Aortic smooth muscle cell (primary cell): ENCODE measurements around the gene ACTRT3. TPM values are rescaled to one million over a fixed set of nuclear protein-coding genes. Genes with fewer than 3 reads are reported as not detected.

ENCODE experiments used
- total RNA-seq: library from RNA; depleted of rRNA; stranded (reverse); fragments of >200 nt; gene quantifications from 2 replicates; pipeline ENCODE4 v1.2.3, GENCODE V29; 2014

Gene ACTRT3
- total RNA-seq, result 5.8 and 6.1 TPM in 2 replicates

DNA sequence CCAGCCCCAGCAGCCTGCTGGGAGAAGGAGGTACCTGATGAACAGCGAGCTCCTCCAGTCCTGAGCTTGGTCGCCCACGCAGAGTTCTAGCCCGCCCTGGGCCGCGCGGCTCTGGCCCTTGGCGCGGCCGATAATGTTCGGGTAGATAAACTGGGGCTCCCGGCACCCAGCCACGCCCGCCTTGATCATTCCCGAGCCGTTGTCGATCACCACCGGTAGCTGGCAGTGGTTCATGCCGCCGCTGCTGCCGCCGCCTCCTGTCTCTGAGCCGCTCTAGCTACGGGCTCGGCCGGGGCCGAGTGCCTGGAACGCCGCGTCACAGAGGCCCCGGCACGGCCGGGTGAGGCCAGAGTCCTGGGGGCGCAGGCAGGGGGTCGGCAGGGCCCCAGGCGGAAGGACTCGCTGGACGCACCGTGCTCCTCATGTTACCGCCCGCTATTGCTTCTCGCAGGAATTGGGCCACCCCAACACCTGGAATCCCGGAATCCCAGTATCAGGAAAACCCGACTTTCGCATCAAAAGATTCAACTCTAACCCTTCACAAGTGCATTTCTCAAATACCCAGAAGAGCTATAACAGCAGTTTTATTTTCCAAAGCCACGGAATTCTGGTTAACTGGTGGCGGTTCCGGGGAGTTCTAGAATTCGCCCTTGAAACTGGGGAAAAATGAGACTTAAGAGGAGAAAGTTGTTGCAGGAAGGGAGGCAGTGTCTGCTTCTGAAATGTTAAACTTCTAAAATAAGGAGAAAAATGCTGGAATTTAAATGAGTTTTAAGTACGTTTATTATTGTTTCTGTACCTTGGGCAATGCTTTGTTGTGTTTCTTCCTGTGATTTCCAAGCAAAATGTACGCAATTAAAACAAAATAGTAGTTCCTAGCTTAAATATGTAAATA, at the start of gene ACTRT3:
Gene ACTRT3 (minus strand): TSS at position 275 of the 895 bp plus-strand sequence. CDS start 41 bp downstream, at position 234.

DNA sequence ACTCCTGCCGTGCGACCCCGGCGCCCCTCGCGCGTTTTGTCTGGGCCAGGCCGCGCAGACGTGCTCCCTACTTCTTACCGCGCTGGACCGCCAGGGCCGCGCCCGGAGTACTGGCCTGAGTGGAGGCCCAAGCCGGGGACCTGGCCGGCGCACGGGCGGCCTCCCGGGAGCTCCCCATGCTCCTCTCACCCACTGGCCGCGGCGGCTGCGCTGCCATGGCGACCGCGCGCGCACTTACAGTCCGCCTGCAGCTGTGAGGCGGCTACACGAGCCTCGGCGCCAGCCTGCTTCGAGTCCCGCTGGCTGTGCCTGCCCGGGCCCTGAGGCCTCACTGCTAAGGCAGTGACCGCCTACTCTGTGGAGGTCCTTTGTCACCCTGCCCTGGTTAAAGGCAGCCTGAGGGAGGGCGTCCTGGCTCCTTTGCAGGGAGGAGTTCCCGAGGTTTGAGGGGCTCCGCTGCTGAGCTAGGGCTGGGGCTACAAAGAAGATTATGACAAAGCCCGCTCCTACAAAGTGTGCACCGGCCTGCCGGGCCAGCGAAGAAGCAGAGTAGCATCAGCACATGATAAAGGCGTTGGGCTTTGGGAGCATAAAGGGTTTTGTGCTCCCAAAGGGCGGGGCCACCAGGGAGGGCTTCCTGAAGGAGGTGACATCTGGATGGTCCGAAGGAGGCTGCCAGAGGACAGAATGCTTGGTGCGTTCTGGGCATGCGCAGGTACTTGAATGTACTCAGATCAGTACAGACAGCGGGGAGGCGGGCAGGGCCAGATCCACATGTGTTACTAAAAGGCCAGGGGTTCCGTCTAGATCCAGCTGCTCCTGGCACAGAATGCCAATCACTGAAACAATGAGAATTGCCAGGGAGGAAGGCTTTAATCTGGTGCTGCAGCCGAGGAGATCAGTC, 43.2 kb upstream of the ACTRT3 start, which contains the start of the genes LRRC34 and LRRIQ4:
Gene LRRC34 (minus strand): TSS at position 573 of the 904 bp plus-strand sequence. CDS start 356 bp downstream, at position 217.
Gene LRRIQ4 (plus strand): TSS at position 539 of the 904 bp plus-strand sequence. CDS start 9,052 bp downstream, outside the sequence.

DNA sequence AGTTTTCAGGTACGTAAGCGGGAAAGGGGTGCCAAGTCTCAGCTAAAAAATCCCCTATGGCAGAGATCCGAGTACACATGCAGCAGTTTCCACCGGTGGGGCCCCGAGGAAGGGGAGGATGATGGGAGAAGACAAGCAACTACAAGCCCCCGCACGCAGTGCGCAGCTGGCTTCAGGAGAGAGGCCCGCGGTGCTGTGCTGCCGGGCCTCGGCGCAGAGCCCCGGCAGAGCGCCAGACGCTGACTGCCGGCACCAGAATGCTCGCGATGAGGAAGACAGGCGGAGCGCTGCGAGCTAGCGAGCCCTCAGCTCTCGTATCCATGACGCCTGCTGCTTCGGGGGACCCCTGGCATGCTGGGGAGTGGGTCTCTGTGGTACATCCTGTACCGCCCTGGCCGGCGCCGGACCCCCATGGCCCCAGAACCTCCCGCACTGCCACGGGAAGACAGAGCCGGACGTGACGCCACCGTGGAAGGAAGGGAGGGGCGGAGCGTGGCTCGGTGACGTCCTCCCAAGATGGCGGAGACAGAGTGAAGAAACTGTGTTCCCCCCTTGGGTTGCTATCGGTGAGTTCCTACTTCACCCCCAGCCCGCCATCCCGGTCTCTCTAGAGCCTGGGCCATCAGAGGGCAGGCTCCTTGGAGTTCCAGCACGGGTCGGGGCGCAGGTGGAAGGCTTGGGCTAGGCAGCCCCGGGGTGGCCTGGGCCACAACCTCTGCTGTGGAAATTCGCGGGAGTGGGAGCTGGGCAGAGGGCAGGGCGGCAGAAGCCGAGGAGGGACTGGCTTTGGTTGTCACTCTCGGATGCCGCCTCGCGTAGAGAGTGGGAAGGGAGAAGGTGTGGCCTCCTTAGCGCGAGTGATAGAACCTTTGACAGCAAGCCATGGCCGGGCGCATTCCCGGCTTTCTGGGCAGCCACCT, 3.8 kb upstream of the ACTRT3 start, which contains the start of gene MYNN:
Gene MYNN (plus strand): TSS at position 500 of the 920 bp plus-strand sequence. CDS start 900 bp downstream, outside the sequence.

DNA sequence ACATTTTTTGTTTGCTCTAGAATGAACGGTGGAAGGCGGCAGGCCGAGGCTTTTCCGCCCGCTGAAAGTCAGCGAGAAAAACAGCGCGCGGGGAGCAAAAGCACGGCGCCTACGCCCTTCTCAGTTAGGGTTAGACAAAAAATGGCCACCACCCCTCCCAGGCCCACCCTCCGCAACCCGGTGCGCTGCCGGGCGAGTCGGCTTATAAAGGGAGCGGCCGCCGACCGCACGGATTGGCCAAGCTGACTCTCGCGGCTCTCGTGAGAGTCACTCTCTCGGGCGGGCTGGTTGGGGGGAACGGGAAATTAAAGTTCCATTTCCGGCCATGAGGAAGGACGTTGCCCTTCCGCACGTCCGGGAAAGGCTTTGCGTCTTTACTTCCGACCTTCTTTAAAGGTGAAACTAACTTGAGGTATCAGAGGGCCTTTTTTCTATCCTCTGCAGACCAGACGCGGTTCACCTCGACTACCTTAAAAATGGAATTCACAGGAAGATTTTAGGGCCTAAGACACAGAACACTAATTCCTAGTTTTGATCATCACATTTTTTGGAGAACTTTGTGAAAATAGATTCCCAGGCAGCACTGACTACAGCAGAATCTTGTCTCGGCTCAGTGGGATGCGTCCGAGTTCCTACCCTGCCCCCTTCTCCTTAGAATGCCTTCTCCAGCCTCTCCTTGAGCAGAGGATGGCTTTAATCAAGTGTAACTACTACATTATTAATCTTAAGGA, 4.3 kb downstream of the ACTRT3 start, which contains the start of gene TERC:
Gene TERC (minus strand): TSS at position 179 of the 731 bp plus-strand sequence.

Other genes starting within 250 kb of the ACTRT3 start
- gene MECOM, start 105.8 kb downstream of the ACTRT3 start, total RNA-seq, result 44.1 and 44.6 TPM in 2 replicates
- gene TERC, start 4.5 kb downstream of the ACTRT3 start, total RNA-seq, result 36.7 and 65.9 TPM in 2 replicates
- 22.1 and 25.6 TPM in 2 replicates for gene MYNN, start 3.8 kb upstream of the ACTRT3 start, total RNA-seq
- 0.06 TPM in 1 of 2 replicates, not detected in the other for gene LRRIQ4, start 43.3 kb upstream of the ACTRT3 start, total RNA-seq
- gene LRRC34, start 43.3 kb upstream of the ACTRT3 start, total RNA-seq, result 3.4 and 3.8 TPM in 2 replicates
- not detected in 2 replicates for gene LRRC31, start 100.4 kb upstream of the ACTRT3 start, total RNA-seq
- gene SAMD7, start 142.0 kb upstream of the ACTRT3 start, total RNA-seq, result not detected in 2 replicates
- gene SEC62, start 197.2 kb upstream of the ACTRT3 start, total RNA-seq, result 62.1 and 65.7 TPM in 2 replicates